Measurements from ENCODE around the gene BSN.

Gene BSN

GRCh38 chr3:49609314-49609713 is 55.0 kb downstream of the BSN start:
- no peak overlapping the region for H3K27ac Mint-ChIP-seq
- H3K9me3 Mint-ChIP-seq = peaks cover 9% of the 10 kb centered on the region
- no peaks in the 10 kb centered on the region for H3K27me3 Mint-ChIP-seq
- ATAC-seq = no peak
- peaks cover 6% of the 10 kb centered on the region for H3K36me3 Mint-ChIP-seq
- no peak overlapping the region for H3K4me3 Mint-ChIP-seq
- H3K4me1 Mint-ChIP-seq = no peaks in the 10 kb centered on the region

DNA sequence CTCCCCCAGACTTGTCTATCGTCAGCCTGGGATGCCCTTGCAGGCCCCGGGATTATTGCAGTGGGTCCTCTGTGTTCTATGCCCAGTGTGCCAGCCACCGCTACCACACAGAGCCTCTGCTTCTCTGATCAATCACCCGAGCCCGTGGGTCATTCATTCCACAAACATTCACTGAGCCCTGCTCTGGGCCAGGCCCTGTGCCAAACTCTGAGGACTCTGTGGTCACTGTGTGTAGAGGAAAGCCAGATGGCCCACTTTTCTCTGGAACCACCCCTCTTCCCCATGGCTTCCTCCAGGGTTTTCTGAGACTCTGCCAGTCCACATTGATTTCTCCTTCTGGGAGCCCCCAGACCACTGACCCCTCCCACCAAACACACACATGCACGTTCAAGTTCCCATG is 55.5 kb downstream of the BSN start:
- H3K9me3 Mint-ChIP-seq = peaks cover 9% of the 10 kb centered on the region
- peaks cover 6% of the 10 kb centered on the region for H3K36me3 Mint-ChIP-seq
- H3K27me3 Mint-ChIP-seq = no peaks in the 10 kb centered on the region
- no peak for ATAC-seq
- no peaks in the 10 kb centered on the region for H3K4me1 Mint-ChIP-seq
- H3K27ac Mint-ChIP-seq = no peak overlapping the region
- H3K4me3 Mint-ChIP-seq = no peak overlapping the region

DNA sequence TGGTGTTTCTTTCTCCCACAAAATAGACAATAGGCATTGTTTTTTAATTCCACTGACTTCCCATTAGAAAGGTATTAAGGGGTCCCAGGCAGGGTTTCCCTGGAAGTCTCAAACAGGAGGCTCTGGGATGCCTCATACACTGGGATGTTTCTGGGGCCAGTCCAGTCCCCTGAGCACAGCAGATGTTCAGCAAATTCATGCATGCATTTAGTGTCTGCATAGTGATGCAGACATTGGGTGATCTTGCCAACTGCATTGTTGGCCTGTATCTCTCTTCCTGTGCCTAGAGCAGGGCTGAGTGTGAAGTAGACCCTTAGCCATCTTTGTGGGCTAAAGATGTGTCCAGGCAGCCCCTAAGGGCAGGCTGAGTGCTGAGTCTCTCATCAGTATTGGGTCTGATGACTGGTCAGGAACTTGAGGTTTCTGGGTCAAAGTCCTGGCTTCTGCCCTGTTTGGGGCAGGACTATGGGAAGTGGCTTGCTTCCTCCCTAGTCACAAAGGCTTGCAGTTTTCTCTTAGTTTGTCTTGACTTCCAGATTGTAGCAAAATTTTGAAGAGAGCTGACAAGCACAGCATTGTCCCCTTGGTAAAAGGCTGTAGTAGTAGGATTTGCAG is 56.5 kb downstream of the BSN start:
- peaks cover 9% of the 10 kb centered on the region for H3K9me3 Mint-ChIP-seq
- H3K4me3 Mint-ChIP-seq = no peak overlapping the region
- H3K27me3 Mint-ChIP-seq = no peaks in the 10 kb centered on the region
- no peak for ATAC-seq
- no peak overlapping the region for H3K27ac Mint-ChIP-seq
- no peaks in the 10 kb centered on the region for H3K4me1 Mint-ChIP-seq
- peaks cover 6% of the 10 kb centered on the region for H3K36me3 Mint-ChIP-seq

DNA sequence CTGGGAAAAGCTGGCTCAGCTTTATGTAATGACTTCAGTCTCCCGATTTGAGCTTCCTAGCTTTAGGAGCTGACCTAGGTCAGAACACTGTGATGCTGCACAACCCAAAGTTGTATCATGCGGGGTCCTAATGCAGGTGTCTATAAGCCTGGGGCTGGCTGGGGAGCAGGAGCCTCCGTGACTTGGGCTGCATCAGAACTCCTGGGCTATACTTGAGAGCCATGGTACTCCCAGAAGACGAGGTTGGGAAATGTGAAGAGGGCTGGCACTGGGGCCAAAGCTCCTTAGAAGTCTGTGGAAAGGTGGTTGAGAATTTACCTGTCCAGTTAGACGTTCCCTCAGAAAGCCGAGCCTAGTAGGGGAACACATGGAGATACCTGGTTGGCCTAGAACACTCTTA is 57.0 kb downstream of the BSN start:
- Mint-ChIP-seq H3K4me1 (no peaks in the 10 kb centered on the region), H3K27me3 (no peaks in the 10 kb centered on the region), H3K4me3 (no peak overlapping the region), H3K9me3 (peaks cover 9% of the 10 kb centered on the region), H3K27ac (no peak overlapping the region), H3K36me3 (peaks cover 6% of the 10 kb centered on the region)
- no peak for ATAC-seq

- ATAC-seq = no peak
- peaks cover 9% of the 10 kb centered on the region for H3K9me3 Mint-ChIP-seq
- peaks cover 6% of the 10 kb centered on the region for H3K36me3 Mint-ChIP-seq
- H3K27me3 Mint-ChIP-seq = no peaks in the 10 kb centered on the region
- no peaks in the 10 kb centered on the region for H3K4me1 Mint-ChIP-seq
- no peak overlapping the region for H3K4me3 Mint-ChIP-seq
- H3K27ac Mint-ChIP-seq = no peak overlapping the region
Observed at GRCh38 chr3:49611719-49612118, 57.4 kb downstream of the BSN start.

- peaks cover 9% of the 10 kb centered on the region for H3K9me3 Mint-ChIP-seq
- no peak overlapping the region for H3K4me3 Mint-ChIP-seq
- no peaks in the 10 kb centered on the region for H3K4me1 Mint-ChIP-seq
- H3K27ac Mint-ChIP-seq = no peak overlapping the region
- peaks cover 19% of the 10 kb centered on the region for H3K27me3 Mint-ChIP-seq
- H3K36me3 Mint-ChIP-seq = peaks cover 6% of the 10 kb centered on the region
- no peak for ATAC-seq
Observed at GRCh38 chr3:49614936-49615335, 60.7 kb downstream of the BSN start.

DNA sequence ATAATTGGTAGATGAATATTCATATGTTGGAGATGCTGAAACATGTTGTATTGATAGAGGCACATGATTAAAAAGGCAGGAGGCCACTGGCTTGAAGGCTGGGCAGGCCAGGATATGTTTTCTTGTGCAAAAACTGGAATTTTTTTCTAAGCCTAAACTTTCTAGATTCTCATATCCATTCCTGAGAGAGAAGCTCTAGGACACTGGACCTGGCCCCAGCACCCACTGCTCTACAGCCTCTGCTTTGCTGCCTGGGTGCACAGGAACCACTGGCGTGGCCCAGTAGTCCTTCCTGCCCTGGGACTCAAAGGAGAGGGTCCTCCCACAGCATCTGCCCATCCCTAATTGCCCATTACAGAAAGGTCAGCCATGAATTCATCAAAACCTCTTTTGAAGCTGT is 61.8 kb downstream of the BSN start:
- Mint-ChIP-seq H3K27me3 (peaks cover 31% of the 10 kb centered on the region), H3K27ac (no peak overlapping the region), H3K36me3 (peaks cover 6% of the 10 kb centered on the region), H3K4me1 (no peaks in the 10 kb centered on the region), H3K9me3 (peaks cover 9% of the 10 kb centered on the region), H3K4me3 (no peak overlapping the region)
- no peak for ATAC-seq

DNA sequence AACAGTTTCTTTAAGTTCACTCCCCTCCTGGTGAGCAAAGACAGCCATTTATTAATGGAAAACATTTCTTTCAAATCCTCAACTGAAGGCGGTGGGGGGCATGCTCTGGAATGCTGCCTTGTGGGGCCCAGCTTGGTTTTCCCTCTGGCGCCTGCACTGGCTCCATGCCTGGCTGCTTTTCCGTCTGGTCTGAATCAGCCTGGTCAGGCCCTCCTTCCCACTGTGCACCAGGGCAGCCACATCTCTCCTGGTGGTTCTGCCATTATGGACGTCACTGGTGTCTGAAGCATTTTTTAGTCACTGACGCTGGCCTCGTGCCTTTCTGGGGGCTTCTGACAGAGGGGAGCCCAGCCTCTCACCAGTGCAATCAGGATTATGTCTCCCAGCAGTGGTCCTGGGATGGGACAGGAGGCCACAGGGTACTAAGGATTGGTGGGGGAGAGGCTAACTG is 62.2 kb downstream of the BSN start:
- ATAC-seq = no peak
- Mint-ChIP-seq H3K36me3 (peaks cover 6% of the 10 kb centered on the region), H3K4me1 (no peaks in the 10 kb centered on the region), H3K27ac (no peak overlapping the region), H3K9me3 (peaks cover 9% of the 10 kb centered on the region), H3K4me3 (no peak overlapping the region), H3K27me3 (peaks cover 35% of the 10 kb centered on the region)

DNA sequence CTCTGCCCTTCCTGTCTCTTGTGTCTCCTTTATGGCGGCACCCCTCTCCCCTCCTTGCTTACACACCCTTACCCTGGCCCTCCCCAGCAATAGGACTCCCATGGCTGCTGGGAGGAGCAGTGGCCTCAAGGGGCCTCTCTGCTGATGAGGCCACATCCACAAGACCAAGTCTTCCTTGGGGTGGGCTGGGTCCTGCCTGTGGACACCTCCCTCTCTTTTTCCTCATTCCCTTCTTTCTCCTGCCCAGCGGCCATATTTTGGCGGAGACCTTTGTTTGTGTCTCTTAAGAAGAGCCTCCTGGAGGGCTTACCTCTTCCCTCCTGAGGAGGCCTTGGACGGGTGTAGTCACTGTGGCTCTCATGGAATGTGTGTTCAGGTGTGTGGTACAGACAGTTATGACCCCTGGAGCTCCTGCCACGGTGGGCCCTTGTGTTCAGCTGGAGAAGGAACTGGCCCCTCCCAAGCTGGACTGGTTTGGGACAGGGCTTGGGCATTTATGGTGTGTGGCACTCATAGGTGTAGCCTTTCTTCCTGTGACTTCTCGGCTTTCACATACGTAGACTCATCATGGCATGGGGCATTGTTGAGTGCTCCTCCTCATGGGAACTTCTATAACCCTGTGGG is 63.2 kb downstream of the BSN start:
- no peak overlapping the region for H3K4me3 Mint-ChIP-seq
- peaks cover 37% of the 10 kb centered on the region for H3K27me3 Mint-ChIP-seq
- H3K4me1 Mint-ChIP-seq = no peaks in the 10 kb centered on the region
- peaks cover 6% of the 10 kb centered on the region for H3K9me3 Mint-ChIP-seq
- H3K27ac Mint-ChIP-seq = no peak overlapping the region
- ATAC-seq = no peak
- peaks cover 3% of the 10 kb centered on the region for H3K36me3 Mint-ChIP-seq

DNA sequence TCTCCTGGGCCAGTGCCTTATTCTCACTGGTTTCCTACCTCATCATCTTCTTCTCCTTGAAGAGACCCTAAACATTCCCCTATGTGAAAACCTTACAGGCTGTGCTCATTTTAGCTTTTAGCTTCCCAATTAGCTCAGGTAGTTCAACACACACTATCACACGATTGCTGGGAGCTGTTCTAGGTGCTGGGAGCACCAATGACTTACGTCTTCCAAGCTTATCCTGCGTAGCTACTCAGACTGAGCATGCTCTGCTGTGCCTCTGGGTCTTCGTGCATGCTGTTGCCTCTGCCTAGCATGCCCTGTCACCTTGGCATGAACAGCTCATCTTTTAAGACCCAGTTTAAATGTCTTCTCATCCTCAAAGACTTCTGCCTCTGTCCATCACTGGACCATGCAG is 64.1 kb downstream of the BSN start:
- no peaks in the 10 kb centered on the region for H3K9me3 Mint-ChIP-seq
- no peaks in the 10 kb centered on the region for H3K36me3 Mint-ChIP-seq
- peaks cover 37% of the 10 kb centered on the region for H3K27me3 Mint-ChIP-seq
- H3K27ac Mint-ChIP-seq = no peak overlapping the region
- ATAC-seq = no peak
- no peaks in the 10 kb centered on the region for H3K4me1 Mint-ChIP-seq
- H3K4me3 Mint-ChIP-seq = no peak overlapping the region

DNA sequence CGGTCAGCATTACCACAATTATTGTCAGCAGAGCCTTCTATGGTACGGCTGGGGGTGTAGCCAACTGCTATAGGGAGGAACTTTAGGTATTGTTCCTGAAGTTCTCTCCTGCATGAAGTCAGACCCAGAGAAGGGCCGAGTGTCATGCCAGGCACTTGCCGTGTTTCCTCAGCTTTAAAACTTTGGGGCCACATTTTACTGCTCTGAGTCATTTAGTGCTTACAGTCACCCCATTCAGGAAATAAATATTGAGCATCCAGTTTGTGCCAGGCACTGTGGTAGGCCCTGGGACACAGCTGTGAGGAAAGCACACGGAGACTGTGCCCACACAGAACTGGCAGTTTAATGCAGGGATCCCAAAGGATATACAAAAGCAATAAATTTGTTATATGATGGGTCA is 65.4 kb downstream of the BSN start:
- Mint-ChIP-seq H3K36me3 (no peaks in the 10 kb centered on the region), H3K4me1 (no peaks in the 10 kb centered on the region), H3K4me3 (no peak overlapping the region), H3K9me3 (no peaks in the 10 kb centered on the region), H3K27ac (no peak overlapping the region), H3K27me3 (peaks cover 37% of the 10 kb centered on the region)
- no peak for ATAC-seq

GRCh38 chr3:49620728-49621127 is 66.5 kb downstream of the BSN start:
- Mint-ChIP-seq H3K36me3 (no peaks in the 10 kb centered on the region), H3K4me1 (no peaks in the 10 kb centered on the region), H3K27ac (no peak overlapping the region), H3K9me3 (no peaks in the 10 kb centered on the region), H3K4me3 (no peak overlapping the region), H3K27me3 (peaks cover 37% of the 10 kb centered on the region)
- ATAC-seq = no peak

DNA sequence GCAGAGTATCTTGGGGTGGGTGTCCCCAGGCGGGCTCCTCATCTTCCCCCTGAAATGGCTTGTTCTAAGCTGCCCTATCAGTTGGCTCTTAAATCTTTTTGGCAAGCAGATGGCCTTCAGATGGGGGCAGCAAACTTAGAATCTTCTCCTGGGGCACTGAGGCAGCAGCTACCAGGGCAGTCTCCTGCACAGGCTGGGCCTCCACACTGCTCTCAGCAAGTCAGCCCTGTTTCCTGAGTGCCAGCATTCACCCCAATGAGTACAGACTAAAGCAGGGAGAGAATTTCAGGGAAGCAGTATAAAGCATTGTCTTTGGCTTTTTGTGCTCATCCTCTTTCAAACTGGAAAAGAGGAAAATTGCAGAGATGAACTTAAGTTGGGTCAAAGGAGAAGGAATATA is 68.8 kb downstream of the BSN start:
- Mint-ChIP-seq H3K4me1 (peaks cover 7% of the 10 kb centered on the region), H3K27me3 (peaks cover 33% of the 10 kb centered on the region), H3K4me3 (no peak overlapping the region), H3K27ac (no peak overlapping the region), H3K36me3 (no peaks in the 10 kb centered on the region), H3K9me3 (no peaks in the 10 kb centered on the region)
- ATAC-seq = no peak

GRCh38 chr3:49625071-49625470 is 70.8 kb downstream of the BSN start:
- H3K27me3 Mint-ChIP-seq = peaks cover 27% of the 10 kb centered on the region
- H3K27ac Mint-ChIP-seq = no peak overlapping the region
- H3K9me3 Mint-ChIP-seq = no peaks in the 10 kb centered on the region
- no peaks in the 10 kb centered on the region for H3K36me3 Mint-ChIP-seq
- no peak overlapping the region for H3K4me3 Mint-ChIP-seq
- ATAC-seq = no peak
- peaks cover 7% of the 10 kb centered on the region for H3K4me1 Mint-ChIP-seq

- Mint-ChIP-seq H3K27me3 (peaks cover 27% of the 10 kb centered on the region), H3K27ac (no peak overlapping the region), H3K4me1 (peaks cover 7% of the 10 kb centered on the region), H3K4me3 (no peak overlapping the region), H3K9me3 (no peaks in the 10 kb centered on the region), H3K36me3 (no peaks in the 10 kb centered on the region)
- ATAC-seq = no peak
Observed at GRCh38 chr3:49626101-49626581, 71.9 kb downstream of the BSN start.

- Mint-ChIP-seq H3K4me3 (no peak overlapping the region), H3K36me3 (no peaks in the 10 kb centered on the region), H3K27me3 (peaks cover 28% of the 10 kb centered on the region), H3K4me1 (peaks cover 7% of the 10 kb centered on the region), H3K9me3 (peaks cover 1% of the 10 kb centered on the region), H3K27ac (no peak overlapping the region)
- ATAC-seq = no peak
Observed at GRCh38 chr3:49626796-49627195, 72.5 kb downstream of the BSN start.
